Measurements from ENCODE around the gene TRPC4. TPM values are rescaled to one million over a fixed set of nuclear protein-coding genes. Genes with fewer than 3 reads are reported as not detected.

Gene TRPC4
- total RNA-seq, 1 donor, result 37.6 TPM

- TF ChIP-seq, protein P1, sequence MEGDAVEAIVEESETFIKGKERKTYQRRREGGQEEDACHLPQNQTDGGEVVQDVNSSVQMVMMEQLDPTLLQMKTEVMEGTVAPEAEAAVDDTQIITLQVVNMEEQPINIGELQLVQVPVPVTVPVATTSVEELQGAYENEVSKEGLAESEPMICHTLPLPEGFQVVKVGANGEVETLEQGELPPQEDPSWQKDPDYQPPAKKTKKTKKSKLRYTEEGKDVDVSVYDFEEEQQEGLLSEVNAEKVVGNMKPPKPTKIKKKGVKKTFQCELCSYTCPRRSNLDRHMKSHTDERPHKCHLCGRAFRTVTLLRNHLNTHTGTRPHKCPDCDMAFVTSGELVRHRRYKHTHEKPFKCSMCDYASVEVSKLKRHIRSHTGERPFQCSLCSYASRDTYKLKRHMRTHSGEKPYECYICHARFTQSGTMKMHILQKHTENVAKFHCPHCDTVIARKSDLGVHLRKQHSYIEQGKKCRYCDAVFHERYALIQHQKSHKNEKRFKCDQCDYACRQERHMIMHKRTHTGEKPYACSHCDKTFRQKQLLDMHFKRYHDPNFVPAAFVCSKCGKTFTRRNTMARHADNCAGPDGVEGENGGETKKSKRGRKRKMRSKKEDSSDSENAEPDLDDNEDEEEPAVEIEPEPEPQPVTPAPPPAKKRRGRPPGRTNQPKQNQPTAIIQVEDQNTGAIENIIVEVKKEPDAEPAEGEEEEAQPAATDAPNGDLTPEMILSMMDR (IDR thresholded peaks at IDR 0.05; ENCODE audit: insufficient read depth, low read depth, low read length), result no peak
- peak; percentile 84 for DNase-seq (ENCODE audit: low read depth)
- no peak overlapping the region for H3K4me3 ChIP-seq (ENCODE audit: low read depth, low read length)
These were observed 168.3 kb downstream of the TRPC4 start for GRCh38 chr13:37701306-37701705.

DNA sequence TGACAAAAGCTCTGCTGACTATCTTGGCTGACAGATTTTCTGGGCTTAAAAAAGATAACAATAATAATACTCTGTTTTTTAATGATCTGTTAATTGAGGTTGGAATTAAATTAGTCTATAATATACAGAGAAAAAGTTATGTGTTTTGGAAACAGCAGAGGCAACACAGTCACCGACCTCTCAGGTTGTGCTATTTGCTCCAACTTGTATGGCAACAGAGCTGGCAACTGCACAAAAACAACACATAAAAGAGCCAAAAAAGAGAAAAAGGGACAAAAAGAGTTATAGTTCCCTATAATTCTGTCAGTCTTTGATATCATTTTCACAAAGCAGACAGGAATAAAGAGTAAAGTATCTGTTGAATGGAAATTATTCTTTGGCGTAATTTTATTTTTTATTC is 168.7 kb downstream of the TRPC4 start:
- H3K4me3 ChIP-seq (ENCODE audit: low read depth, low read length), result no peak overlapping the region
- peak; percentile 36 for DNase-seq (ENCODE audit: low read depth)
- TF ChIP-seq, protein P1 (IDR thresholded peaks at IDR 0.05; ENCODE audit: insufficient read depth, low read depth, low read length), result no peak

GRCh38 chr13:37695200-37695599 is 174.4 kb downstream of the TRPC4 start:
- H3K4me3 ChIP-seq (ENCODE audit: low read depth, low read length), result no peak overlapping the region
- DNase-seq (ENCODE audit: low read depth), result no peak
- TF ChIP-seq, protein P1 (IDR thresholded peaks at IDR 0.05; ENCODE audit: insufficient read depth, low read depth, low read length), result no peak

DNA sequence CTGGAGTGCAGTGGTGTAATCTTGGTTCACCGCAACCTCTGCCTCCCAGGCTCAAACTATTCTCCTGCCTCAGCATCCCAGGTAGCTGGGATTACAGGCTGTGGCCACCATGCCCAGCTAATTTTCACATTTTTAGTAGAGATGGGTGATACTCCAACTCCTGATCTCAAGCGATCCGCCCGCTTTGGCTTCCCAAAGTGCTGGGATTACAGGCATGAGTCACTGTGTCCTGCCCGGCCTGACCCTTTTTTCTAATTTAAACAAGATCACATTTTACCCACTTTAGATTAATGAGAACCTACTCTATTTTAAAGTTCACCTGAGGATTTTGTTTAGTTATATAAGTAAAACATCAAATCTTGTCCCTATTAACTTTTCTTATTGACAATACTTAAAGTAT is 179.2 kb downstream of the TRPC4 start:
- no peak for DNase-seq (ENCODE audit: low read depth)
- TF ChIP-seq, protein P1 (IDR thresholded peaks at IDR 0.05; ENCODE audit: insufficient read depth, low read depth, low read length), result no peak

DNA sequence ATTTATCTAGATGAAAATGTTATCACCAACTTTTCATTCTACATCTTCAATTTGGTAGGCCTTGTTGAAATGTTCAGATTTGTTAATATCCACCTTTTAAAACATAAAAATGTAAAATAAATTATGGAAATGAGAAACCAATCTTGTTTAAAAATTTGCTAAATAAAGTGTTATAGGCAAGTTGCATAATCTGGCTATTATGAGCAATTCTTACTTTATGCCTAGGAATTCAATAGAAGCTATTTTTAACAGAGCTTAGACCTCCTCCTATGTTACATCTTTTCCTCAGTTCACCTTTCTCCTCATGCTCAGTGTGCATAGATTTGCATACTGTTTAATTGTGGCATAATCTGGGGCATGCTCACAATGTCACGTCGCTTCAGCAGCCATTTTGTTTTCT is 183.1 kb downstream of the TRPC4 start:
- no peak overlapping the region for H3K4me3 ChIP-seq (ENCODE audit: low read depth, low read length)
- TF ChIP-seq, protein P1 (IDR thresholded peaks at IDR 0.05; ENCODE audit: insufficient read depth, low read depth, low read length), result no peak
- DNase-seq (ENCODE audit: low read depth), result no peak

More for the DNA sequence above, 179.2 kb downstream of the TRPC4 start:
- H3K4me3 ChIP-seq (ENCODE audit: low read depth, low read length), result no peak overlapping the region

GRCh38 chr13:37685206-37685605 is 184.4 kb downstream of the TRPC4 start:
- TF ChIP-seq, protein P1 (IDR thresholded peaks at IDR 0.05; ENCODE audit: insufficient read depth, low read depth, low read length), result no peak

GRCh38 chr13:37682496-37682895 is 187.1 kb downstream of the TRPC4 start:
- H3K4me3 ChIP-seq (ENCODE audit: low read depth, low read length), result no peak overlapping the region
- no peak for DNase-seq (ENCODE audit: low read depth)
- TF ChIP-seq, protein P1 (IDR thresholded peaks at IDR 0.05; ENCODE audit: insufficient read depth, low read depth, low read length), result no peak

More at GRCh38 chr13:37685206-37685605, 184.4 kb downstream of the TRPC4 start:
- H3K4me3 ChIP-seq (ENCODE audit: low read depth, low read length), result no peak overlapping the region
- DNase-seq (ENCODE audit: low read depth), result peak; percentile 40
